ENCODE data around the gene SLC12A9. TPM values are rescaled to one million over a fixed set of nuclear protein-coding genes. Genes with fewer than 3 reads are reported as not detected.
"Not testable (repeated sequence)": the region's sequence is repeated elsewhere in the genome, so short reads cannot be mapped to it uniquely, and the experiment has no call there.

The SLC12A9 gene
- 10 to 100 TPM; 24.9 to 26.4 TPM for total RNA-seq

GRCh38 chr7:100852048-100852872, at the start of gene SLC12A9:
TSS of gene SLC12A9 (plus strand) at chr7:100852713. CDS start at chr7:100854198, 1,485 bp downstream.
- CTCF ChIA-PET: interaction anchor here (0.5 to 2.8 kb wide), 30 partner anchors 10 to 858 kb away, joined by 3 to 50 read pairs (median 4); partner anchors contain the start of genes EPHB4, POP7, SRRT and TRIP6
- POLR2A ChIA-PET: interaction anchor here (0.6 to 2.7 kb wide), 9 partner anchors 9 to 374 kb away, joined by 3 to 17 read pairs (median 4); partner anchors contain the start of genes POP7, SRRT, TRIP6 and UFSP1

GRCh38 chr7:100802951-100803350, 49.6 kb upstream of the SLC12A9 start:
- ChIA-PET POLR2A (no interaction called here), CTCF (interaction anchor here (5.8 kb wide), 1 partner anchor 49 kb away, joined by 50 read pairs; the partner anchor contains the start of gene SLC12A9)

- ChIA-PET POLR2A (no interaction called here), CTCF (interaction anchor here (0.5 to 0.9 kb wide), 2 partner anchors 154 to 695 kb away, joined by 3 read pairs; no protein-coding TSS in a partner anchor)
Observed at GRCh38 chr7:100803398-100804161, 48.9 kb upstream of the SLC12A9 start.

GRCh38 chr7:100804681-100805431, 47.7 kb upstream of the SLC12A9 start:
- CTCF ChIA-PET: interaction anchor here (0.7 kb wide), 1 partner anchor 9 kb away, joined by 3 read pairs; no protein-coding TSS in a partner anchor
- POLR2A ChIA-PET: no interaction called here

- CTCF ChIA-PET: interaction anchor here (1.9 kb wide), 2 partner anchors 46 to 101 kb away, joined by 5 to 6 read pairs; partner anchors contain the start of gene SLC12A9
- POLR2A ChIA-PET: interaction anchor here (0.7 kb wide), 1 partner anchor 837 kb away, joined by 3 read pairs; no protein-coding TSS in a partner anchor
Observed at GRCh38 chr7:100806276-100806675, 46.2 kb upstream of the SLC12A9 start.

GRCh38 chr7:100806883-100807282, 45.6 kb upstream of the SLC12A9 start:
- CTCF ChIA-PET: interaction anchor here (0.6 to 1.9 kb wide), 3 partner anchors 21 to 102 kb away, joined by 4 to 6 read pairs (median 5); partner anchors contain the start of gene SLC12A9
- POLR2A ChIA-PET: not testable (repeated sequence)

GRCh38 chr7:100808354-100808875, 44.1 kb upstream of the SLC12A9 start:
- POLR2A ChIA-PET: no interaction called here
- CTCF ChIA-PET: no interaction called here

GRCh38 chr7:100811480-100811879, 41.0 kb upstream of the SLC12A9 start:
- CTCF ChIA-PET: no interaction called here
- POLR2A ChIA-PET: no interaction called here

GRCh38 chr7:100812729-100813128, 39.8 kb upstream of the SLC12A9 start:
- ChIA-PET POLR2A (no interaction called here), CTCF (interaction anchor here (0.7 kb wide), 1 partner anchor 431 kb away, joined by 3 read pairs; no protein-coding TSS in a partner anchor)

GRCh38 chr7:100816515-100816914, 36.0 kb upstream of the SLC12A9 start:
- CTCF ChIA-PET: interaction anchor here (0.7 kb wide), 1 partner anchor 190 kb away, joined by 4 read pairs; no protein-coding TSS in a partner anchor
- POLR2A ChIA-PET: not testable (repeated sequence)

- POLR2A ChIA-PET: no interaction called here
- CTCF ChIA-PET: interaction anchor here (0.7 kb wide), 1 partner anchor 190 kb away, joined by 4 read pairs; no protein-coding TSS in a partner anchor
Observed at GRCh38 chr7:100817097-100817496, 35.4 kb upstream of the SLC12A9 start.

- ChIA-PET POLR2A (no interaction called here), CTCF (interaction anchor here (0.7 kb wide), 1 partner anchor 113 kb away, joined by 3 read pairs; the partner anchor contains the start of gene POP7)
Observed at GRCh38 chr7:100818366-100818765, 34.1 kb upstream of the SLC12A9 start.

GRCh38 chr7:100818825-100819224, 33.7 kb upstream of the SLC12A9 start:
- ChIA-PET POLR2A (no interaction called here), CTCF (no interaction called here)

GRCh38 chr7:100819586-100819985, 32.9 kb upstream of the SLC12A9 start:
- CTCF ChIA-PET: no interaction called here
- POLR2A ChIA-PET: no interaction called here

- ChIA-PET POLR2A (no interaction called here), CTCF (no interaction called here)
Observed at GRCh38 chr7:100822236-100823139, 30.0 kb upstream of the SLC12A9 start.

GRCh38 chr7:100823140-100823525, 29.4 kb upstream of the SLC12A9 start:
- CTCF ChIA-PET: no interaction called here
- POLR2A ChIA-PET: no interaction called here

- ChIA-PET POLR2A (no interaction called here), CTCF (no interaction called here)
Observed at GRCh38 chr7:100823534-100823933, 29.0 kb upstream of the SLC12A9 start.
